Activated CD8-positive, alpha-beta memory T cell treated with anti-CD3 and anti-CD28 coated beads, Interleukin-2, amount 50 U/mL, for 1 hour (primary cell): ENCODE measurements around the gene SH3RF3.

Experiments used
- DNase-seq: peaks from one replicate; pipeline ENCODE4 v3.0.0-alpha.2; 2020; ENCODE audit errors: extremely low read depth

The SH3RF3 gene

DNA sequence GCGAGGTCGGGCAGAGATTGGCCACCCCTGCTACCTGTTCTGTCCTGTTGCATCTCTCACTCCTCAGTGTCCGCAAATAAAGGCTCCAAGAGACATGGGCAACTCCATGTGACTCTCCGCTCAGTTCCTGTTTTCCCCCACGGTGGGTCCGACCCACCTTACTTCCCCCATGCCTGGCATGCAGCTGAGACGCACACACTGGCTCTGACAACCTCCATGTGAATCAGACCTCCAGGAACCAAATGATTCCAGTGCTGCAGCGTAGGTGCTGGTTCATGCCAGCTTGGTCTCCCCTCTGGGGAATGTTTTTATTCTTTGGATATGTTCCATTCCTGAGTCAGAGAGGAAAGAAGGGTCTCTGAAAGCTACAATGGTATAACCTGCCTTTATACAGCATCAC, 221.5 kb downstream of the SH3RF3 start:
- DNase-seq: no peak

DNA sequence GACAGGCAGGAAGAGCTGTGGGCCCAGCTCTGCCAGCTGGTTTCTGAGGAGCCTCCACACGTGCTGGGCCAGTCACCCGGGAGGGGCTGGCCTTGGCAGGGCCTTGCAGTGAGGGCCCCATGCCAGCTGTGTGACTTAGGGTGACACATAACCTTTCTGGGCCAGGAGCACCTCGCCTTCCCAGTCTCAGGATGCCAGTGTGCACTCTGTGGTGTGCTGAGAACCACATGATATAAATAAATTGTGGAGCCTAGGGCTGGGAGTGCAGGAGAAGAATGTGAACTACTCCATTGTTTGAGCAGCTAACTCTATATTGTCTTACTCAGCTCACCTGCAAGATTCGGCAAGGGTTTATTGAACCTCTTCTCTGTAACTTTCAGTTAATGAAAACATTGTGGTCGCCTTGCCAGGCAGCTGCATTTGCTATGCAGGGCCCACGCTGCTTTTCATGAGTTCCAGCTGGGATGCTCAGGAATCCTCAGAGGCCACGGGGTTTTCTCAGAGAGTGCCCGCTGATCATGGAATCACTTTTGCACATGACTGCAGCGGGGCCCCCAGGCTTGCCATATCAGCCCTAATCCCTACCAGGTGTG, 222.3 kb downstream of the SH3RF3 start:
- no peak for DNase-seq

DNA sequence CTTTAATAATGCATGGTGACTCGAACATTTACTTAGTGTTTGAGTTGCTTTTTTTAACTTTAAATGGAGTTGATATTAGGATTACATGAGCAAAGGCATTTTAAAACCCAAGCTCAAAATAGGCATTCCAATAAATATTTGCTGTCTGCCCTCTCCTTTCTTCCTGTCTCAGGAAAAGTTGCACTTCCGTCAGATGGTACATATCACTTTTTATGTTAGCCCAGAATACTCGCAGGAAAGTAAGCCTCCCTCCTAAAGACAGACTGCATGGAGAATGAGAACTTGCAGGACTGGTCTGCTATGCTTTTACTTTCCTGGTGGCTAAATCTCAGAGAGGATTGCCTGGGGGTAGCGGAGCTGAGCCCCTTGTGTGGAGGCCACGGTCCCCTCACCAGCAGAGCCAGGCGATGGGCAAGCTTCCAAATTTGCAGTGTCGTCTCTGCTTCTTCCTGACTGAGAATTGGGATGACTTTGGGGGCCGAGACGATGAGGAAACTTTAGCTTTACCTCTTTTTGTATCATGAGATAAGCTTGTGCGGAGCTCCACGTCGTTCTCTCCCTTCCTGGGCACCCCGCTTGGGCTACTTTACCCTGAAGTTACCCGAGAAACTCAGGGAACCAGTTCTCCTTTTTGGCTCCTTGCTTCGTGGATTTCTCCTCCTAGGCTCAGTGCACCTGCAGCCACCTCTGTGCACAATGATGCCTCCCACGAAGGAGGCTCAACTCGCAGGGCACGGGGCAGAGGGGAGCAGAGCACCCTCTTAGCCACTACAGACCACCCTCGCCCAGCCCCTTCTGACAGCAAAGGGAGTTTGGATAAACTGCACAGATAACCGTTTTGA, 223.3 kb downstream of the SH3RF3 start:
- no peak for DNase-seq

DNA sequence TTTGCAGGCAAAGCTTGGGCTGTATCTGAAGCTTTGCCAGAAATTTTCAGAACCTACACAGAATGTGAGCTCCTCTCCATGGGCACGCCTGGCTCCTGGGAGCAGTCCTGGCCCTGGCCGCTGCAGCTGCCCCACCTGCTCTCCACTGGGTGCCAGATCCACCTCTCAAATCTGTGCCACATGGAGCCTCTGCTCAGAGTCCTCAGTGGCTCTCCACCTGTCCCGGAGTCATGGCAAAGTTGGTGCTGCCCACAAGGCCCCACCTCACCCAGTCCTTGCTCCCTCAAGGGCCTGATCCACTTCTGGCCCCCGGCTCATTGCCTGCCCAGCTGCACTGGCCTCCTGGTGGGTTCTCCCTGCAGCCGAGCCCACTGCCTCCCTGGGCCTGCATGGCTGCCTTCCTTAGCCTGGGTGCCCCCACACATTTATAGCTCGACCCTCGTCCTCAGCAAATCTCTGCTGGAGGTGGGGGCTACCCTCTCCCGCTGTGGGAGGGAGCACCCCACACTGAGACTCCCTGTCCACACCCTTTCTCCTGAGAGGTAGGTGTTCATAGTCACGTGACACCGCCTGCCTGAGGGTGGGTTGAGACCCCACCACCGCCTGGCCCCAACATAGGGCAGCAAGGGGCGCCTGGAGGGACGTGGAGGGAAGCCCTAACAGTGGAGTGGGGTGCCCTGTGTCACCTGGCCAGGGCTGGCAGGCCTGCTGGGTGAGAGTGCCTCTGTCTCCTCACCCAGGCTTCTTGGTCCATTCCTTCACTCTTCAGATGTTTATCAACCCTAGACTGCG, 224.1 kb downstream of the SH3RF3 start:
- no peak for DNase-seq

DNA sequence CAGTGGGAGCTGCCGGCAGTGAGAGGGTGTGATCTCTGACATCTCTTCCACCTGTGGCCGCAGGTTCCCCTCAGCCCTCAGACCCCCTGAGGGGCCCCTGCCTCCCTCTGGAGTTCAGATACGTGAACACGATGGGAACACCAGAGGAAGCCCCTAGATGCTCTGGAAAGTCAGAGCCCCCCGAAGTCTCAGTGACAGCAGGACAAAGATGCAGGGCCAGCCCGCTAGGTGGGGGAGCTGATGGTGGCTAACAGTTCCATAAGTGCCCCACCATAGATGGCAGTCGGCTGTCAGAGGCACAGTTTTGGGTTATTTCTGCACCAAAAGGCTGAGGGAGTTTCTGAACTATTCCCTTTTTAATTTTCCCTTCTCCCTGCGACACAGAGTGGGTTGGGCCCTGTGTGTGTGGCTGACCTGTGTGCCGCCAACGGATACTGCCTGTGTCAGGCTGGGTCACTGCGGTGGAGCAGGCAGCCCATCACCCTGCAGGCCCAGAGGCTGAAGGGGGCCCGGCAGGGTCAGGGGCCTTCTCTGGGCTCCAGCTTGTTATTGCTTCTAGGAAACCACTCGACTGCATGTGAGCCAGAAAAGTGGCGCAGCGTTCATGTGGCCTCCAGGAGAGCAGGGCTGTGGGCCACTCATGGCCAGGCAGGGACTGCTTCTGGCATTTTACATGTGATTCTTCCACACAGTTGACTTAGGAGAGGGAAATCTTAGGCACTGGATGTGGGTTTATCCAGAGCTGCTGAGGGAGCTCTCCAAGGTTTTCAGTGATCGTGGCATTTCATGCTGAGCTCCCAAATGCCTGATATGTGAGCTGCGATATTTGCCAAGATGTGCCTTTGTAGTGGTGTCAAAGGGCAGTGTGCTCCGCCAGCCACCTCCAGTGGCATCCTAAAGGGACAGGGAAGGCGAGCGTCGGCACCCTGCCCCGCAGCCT, 225.1 kb downstream of the SH3RF3 start:
- DNase-seq: no peak

DNA sequence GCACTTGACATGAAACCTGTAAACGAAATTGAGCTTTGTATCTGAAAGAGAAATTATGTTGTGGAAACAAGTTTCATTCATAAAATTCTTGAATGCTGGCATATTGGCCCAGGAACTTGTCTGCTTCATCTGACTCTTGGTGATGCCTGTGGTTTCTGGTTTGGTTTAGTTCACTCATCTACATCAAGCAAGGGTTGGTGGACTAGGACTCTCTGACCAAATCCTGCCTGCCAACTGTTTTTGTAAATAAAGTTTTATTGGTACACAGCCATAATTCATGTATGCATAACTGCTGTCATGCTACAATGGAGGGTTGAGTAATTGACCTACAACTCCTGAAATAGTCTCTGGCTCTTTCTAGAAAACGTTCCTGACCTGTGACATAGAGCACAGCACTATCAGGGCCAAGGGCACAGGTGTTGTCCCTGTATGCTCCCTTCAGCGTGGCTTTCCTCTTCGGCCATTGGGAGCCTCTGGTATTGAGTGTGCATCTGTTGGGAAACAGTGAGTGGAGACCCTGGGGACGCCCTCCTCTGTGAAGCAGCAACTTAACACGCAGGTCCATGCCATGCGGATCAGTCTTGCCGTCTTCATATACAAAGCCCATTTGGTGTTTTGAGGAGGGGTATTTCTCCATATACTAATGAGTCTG, 226.3 kb downstream of the SH3RF3 start:
- no peak for DNase-seq

DNA sequence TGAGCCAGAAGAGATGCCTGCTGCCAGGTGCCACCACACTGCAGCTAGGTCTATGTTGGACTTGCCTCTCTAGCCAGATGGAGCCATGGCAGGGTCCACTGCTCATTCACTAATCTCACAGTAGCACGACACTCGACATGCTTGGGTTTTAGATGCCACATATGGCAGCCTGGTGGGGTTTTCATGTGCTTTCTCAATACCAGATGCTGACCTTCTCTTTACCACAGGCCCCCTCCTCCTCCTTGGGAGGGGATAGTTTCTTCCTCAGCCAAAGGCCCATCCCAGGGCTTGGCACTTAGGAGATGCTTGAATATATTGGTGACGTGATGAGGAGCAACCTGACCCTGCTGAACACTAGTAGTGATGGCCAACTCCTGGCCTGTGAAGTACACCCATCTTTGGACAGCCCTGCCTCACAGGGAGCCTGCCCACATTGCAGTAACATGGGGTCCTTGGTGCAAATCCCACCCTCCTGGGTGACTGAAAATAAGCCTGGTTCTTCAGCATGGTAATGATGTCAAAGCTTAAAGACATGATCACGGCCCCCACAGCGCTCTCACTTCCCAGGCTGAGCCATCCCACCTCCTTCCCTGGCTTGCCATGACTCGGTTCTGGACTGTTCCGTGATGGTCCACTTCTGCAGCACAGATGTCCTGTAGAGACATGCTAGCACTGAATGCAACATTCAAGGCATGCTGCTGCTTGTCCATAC, 227.5 kb downstream of the SH3RF3 start:
- no peak for DNase-seq

DNA sequence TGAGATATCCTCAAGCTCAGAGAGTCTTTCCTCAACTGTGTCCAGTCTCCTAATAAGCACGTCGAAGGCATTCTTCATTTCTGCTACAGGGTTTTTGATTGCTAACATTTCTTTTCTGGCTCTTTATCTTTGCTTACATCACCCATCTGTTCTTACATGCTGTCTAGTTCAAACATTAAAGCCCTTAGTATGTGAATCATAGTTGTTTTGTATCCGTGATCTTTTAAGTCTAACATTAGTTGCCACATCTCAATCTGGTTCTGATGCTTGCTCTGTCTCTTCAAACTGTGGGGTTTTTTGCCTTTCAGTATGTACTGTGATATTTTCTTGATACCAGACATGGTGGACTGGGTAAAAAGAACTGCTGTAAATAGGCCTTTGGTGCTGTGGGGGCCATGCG, 235.2 kb downstream of the SH3RF3 start:
- DNase-seq: no peak

DNA sequence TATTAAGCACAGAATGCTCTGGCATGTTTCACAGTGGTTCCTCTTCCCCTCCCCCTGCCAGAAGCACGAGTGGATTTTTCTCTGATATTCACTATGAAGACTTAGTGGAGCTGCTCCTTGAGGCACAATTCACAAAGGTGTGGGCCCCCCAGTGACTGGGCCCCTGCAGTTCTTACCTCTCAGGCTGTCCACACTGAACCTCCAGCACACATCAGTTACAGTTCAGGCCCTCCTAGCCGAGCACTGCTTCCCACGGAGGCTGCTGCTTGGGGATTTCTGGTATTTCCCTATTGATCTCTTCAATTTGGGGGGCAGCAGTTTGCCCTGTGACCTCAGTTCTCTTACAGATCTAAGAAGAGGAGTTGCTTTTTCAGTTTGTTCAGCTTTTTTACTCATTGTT, 236.1 kb downstream of the SH3RF3 start:
- DNase-seq: no peak

DNA sequence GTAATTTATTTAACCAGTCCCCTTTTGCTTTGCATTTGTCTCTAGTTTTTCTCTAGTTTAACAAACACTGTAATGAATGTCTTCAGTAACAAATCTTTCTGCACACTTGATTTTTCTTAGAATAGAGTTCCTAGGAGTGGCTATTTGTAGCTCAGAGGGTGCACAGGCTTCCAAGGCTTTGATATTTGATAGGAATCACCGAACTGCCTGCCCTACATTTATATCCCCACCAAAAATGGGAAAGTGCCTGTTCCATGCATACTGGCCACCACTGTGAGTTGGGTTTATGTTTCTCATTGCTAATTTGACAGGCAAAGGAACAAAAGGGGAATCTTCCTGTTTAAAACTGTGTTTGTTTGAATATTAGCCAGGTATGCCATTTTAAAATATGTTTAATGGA, 238.7 kb downstream of the SH3RF3 start:
- no peak for DNase-seq

DNA sequence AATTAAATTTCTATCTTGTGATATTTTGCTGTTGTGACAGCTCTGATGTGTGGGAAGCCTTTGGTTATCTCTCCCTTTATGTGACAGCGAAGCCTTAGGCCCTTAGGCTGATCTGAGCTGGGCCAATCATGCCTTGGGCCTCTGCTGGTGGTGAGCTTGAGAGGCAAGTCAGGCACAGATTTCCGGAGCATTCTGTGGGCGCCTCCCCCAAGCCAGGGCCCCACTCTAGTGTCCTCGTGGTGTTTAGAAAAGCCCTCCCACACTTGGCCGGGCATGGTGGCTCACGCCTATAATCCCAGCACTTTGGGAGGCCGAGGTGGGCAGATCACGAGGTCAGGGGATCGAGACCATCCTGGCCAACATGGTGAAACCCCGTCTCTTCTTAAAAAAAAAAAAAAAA, 239.8 kb downstream of the SH3RF3 start:
- no peak for DNase-seq

DNA sequence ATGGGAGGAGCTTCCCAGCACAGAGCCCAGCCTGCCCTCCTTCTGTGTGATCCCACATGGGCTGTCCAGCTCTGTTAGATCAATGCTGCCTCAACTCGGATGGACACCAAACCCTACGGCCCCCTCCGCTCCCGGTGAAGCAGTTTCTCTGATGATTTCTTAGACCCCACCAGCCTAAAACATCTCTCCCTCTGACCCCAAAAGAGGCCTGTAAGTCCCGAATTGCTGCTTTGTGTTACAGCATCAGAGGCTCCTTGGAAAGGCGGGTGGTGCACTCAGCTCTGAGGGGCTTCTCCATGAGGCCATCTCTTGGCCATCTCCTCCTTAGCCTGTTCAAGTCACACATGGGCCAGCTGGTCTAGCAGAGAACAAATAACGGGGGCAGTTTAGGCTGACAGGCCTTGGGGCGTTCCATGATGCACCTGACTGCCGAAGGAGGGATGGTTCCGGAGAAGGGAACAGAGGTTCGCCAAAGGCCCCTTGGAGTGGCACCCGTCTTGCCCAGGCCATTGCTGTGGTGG, 240.7 kb downstream of the SH3RF3 start:
- no peak for DNase-seq

DNA sequence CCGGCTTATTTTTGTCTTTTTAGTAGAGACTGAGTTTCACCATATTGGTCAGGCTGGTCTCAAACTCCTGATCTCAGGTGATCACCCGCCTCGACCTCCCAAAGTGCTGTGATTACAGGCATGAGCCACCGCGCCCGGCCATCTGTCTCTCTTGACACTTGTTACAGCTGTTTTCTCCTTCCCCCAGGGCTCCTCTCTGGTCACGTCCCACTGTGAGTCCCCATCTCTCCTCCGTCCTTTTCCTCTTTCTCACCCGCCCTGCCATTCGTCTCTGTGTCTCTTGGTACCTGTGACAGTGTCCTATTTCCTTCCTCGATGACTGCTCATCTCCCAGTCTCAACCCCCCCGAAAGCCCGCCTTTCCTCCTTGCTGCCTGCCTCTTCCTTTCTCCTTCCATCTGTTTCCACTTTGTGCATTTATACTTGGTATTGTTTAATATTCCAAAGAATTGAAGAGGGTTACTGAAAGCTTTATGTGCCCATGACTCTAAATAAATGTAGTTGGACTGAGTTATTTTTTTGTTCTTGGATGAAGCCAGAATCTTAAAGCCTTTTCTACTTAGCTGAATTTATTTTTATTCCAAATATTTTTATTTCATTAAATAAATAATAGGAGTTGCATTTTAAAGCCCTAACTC, 241.5 kb downstream of the SH3RF3 start:
- DNase-seq: no peak

DNA sequence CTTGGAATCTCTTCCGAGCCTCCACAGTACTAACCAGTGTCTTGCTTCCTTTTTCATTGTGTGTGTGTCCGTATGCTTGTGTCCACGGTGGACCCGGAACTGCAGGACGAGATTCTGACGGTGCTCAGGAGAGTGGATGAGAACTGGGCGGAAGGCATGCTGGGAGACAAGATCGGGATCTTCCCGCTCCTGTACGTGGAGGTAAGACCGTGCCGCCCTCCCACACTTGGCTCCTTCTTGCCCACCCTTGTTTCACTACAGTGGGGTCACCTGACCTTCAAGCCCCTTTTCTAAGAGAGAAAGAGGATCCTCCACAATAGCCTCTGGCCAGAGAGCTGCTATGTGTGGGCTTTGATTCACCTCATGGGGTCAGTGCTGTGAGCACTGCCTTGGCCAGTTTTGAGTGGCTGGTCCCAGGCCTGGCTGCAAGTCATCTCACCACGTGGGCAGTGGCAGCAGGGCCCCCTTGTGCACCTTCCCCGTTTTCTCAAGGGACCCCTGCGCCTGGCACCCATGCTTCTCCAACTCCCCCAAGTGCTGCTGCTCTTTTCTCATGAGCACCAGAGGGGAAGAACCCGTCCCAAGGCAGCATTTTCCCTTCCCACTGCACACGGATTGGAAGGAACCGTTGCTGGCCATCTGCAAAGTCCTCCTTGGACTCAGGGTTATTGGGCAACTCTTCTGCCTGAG, 242.6 kb downstream of the SH3RF3 start:
- no peak for DNase-seq

DNA sequence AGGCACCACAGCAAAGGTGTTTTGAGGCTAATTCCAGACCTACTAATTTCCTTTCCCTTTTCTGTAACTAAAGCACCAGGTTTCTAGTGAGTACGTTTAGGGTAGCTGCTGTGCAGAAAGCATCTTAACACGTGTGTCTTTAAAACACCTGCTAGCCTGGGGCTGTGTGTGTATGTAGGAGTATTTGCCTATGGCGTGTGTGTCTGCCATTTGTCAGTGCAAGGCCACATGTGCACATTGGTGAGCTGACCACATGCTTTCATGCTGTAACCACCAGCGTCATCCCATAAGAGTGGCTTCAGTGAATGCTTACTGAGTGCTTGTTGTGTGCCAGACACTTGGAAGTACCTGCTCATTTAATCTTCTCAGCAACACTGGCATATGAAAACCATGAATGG, 243.2 kb downstream of the SH3RF3 start:
- DNase-seq: no peak

DNA sequence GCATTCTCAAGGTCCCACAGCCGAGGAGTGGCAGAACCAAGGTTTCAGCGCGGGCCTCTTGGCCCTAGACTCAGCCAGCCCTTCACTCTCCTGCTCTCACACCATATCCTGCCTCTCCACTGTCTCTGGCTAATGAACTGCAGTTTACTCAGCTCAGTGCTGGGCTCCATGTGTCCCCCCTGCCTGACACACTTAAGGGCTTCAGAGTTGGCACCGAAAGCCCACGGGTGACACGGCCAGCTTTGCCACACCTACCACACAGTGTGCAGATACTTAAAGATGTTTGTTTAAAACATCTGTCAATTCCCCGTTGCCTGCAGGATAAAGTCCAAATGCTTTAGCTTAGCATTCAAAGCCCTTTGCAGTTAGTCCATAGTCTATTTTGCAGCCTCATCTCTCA, 243.6 kb downstream of the SH3RF3 start:
- DNase-seq: no peak

DNA sequence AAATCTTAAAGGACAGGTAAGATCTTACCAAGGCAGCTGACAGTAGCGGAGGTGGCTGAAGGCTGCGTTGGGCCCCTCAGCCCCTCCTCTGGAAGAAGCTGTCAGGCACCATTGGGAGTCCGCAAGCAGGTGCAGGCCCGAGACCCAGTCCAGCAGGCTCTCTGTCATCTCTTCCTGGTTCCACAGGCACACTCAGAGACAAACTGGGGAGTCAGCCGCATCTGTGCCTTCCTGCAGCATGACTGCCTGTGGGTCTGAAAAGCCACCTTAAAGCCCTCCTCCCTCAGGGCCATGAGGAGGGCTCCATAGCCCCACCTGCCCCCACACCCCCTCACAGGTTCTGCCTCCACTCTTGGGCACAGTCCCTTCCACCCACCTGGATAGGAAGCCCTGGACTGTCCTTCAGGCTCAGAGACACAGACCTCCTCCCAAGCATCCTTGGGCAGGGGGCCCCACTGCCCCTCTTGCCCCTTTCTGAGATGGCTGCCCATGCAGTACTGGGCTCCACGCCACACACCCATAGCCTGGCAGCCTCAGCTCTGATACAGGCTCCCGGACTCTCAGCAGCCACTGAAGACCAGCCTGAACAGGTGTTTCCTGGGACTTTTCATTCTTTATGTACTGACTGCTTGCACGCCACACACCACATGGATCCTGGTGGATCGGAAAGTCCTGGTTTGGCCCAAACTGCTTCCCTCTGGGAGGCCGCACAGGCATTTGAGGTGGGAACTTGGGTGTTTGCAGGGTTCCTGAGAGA, 245.0 kb downstream of the SH3RF3 start:
- no peak for DNase-seq

DNA sequence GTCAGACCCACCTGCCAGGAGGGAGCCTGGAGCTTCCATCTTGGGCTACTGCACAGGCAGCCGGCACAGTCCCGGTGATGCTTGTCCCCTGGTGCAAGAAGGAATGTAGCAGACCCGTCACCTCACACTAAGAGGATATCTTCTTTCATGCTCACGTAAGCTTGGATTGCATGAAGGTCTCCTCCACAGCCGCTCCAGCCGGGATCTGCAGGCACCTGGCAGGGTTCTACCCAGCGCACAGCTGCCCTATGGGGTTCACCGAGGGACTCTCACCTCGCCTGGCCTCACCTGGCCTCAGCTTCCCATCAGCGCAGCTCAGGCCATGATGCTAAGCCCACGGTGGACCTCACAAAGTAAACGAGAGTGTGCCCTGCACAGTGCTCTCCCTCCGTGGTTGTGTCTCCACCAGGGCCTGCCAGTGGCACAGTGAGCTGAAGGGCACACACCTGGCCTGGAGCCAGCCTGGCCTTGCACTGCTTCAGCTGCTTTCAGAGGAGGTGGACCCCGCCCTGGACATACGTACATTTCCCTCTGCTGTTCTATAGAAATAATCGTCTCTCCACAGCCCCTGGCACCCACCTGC, 245.6 kb downstream of the SH3RF3 start:
- no peak for DNase-seq
